SU-DHL-6 (cell line): Measurements from ENCODE around the gene LETM1.
A peak's percentile ranks its signal among the peaks of the same experiment; 100 is the strongest.

ENCODE experiments used
- H2AFZ ChIP-seq: fragments of 200-600 bp; sonication (generic); 2 replicates; pipeline ENCODE4 v1.6.1; 2014; ENCODE audit warnings: low read depth, mild to moderate bottlenecking, moderate library complexity, mixed read lengths, antibody characterized with exemption, low read length; ENCODE audit not compliant: severe bottlenecking
- H3F3A ChIP-seq: fragments of 200-600 bp; shearing (Covaris generic); 2 replicates; pipeline ENCODE4 v1.6.0; 2016; ENCODE audit warnings: antibody characterized with exemption, mild to moderate bottlenecking; ENCODE audit not compliant: insufficient read depth
- H3K27ac ChIP-seq: fragments of 200-600 bp; sonication (generic); 2 replicates; pipeline ENCODE4 v1.5.1; 2016; ENCODE audit warnings: low read depth, mild to moderate bottlenecking, low read length, moderate library complexity, mixed read lengths
- H3K27me3 ChIP-seq: fragments of 200-600 bp; sonication (generic), shearing (Covaris generic); 2 replicates; pipeline ENCODE4 v1.6.0; 2014; ENCODE audit warnings: mild to moderate bottlenecking, low read length
- H3K36me3 ChIP-seq: fragments of 200-600 bp; sonication (generic); 2 replicates; pipeline ENCODE4 v1.6.1; 2014; ENCODE audit warnings: mild to moderate bottlenecking, low read length, mixed read lengths
- H3K4me2 ChIP-seq: fragments of 300-600, 200-600 bp; shearing (Covaris generic), sonication (generic); 2 replicates; pipeline ENCODE4 v1.6.0; 2014; ENCODE audit warnings: low read length, low read depth, mild to moderate bottlenecking; ENCODE audit not compliant: poor library complexity, severe bottlenecking
- H3K4me3 ChIP-seq: fragments of 200-600 bp; sonication (generic); 2 replicates; pipeline ENCODE4 v1.5.1; 2014; ENCODE audit warnings: antibody characterized with exemption, low read length, mild to moderate bottlenecking, mixed read lengths; ENCODE audit not compliant: insufficient read depth, poor library complexity, severe bottlenecking
- H3K79me2 ChIP-seq: fragments of 200-600 bp; sonication (generic); 2 replicates; pipeline ENCODE4 v1.6.1; 2014; ENCODE audit warnings: mild to moderate bottlenecking, low read length, moderate library complexity; ENCODE audit not compliant: insufficient read depth
- H3K9ac ChIP-seq: fragments of 200-600 bp; sonication (generic); 2 replicates; pipeline ENCODE4 v1.7.0; 2014; ENCODE audit warnings: mild to moderate bottlenecking, low read length
- H3K9me2 ChIP-seq: fragments of 200-600 bp; sonication (generic); replicated peaks from 2 replicates; pipeline ENCODE4 v1.6.1; 2014; ENCODE audit warnings: low read length; ENCODE audit not compliant: insufficient read depth
- H3K9me3 ChIP-seq: fragments of 200-600 bp; sonication (generic); 2 replicates; pipeline ENCODE4 v1.6.1; 2014; ENCODE audit warnings: low read length, mixed read lengths; ENCODE audit not compliant: insufficient read depth
- H4K20me1 ChIP-seq: fragments of 200-600 bp; sonication (generic); 2 replicates; pipeline ENCODE4 v1.6.1; 2014; ENCODE audit warnings: low read depth, mild to moderate bottlenecking, antibody characterized with exemption, low read length, moderate library complexity, mixed read lengths
- CTCF ChIP-seq: fragments of 200-600 bp; sonication (generic); IDR thresholded peaks from one replicate; pipeline ENCODE4 v1.5.1; 2017; ENCODE audit warnings: antibody characterized with exemption, mild to moderate bottlenecking, low read length, moderate library complexity; ENCODE audit not compliant: insufficient read depth, poor library complexity, severe bottlenecking
- EZH2phosphoT487 ChIP-seq: fragments of 200-600 bp; sonication (generic), shearing (Covaris generic); conservative IDR thresholded peaks from 2 replicates; pipeline ENCODE4 v1.6.1; 2018; ENCODE audit warnings: mild to moderate bottlenecking, antibody characterized with exemption, low read length, moderate library complexity, mixed read lengths

Gene LETM1

GRCh38 chr4:1870328-1870577 lies 14.3 kb upstream of the LETM1 start:
- TF ChIP-seq EZH2phosphoT487 = no peak
- no peak for TF ChIP-seq CTCF
- Histone ChIP-seq H3F3A (peaks cover 9% of the 10 kb centered on the region; the same call in 1 of the 2 replicates), H3K4me3 (peak overlapping the region; percentile 78), H3K4me2 (peak overlapping the region; percentile 92), H3K27ac (peak overlapping the region; percentile 96), H2AFZ (peak overlapping the region; percentile 52), H3K79me2 (peaks cover 38% of the 10 kb centered on the region), H3K9ac (peak overlapping the region; percentile 99), H3K27me3 (no peaks in the 10 kb centered on the region), H3K36me3 (no peaks in the 10 kb centered on the region), H3K9me2 (no peaks in the 10 kb centered on the region), H4K20me1 (0 out of 2 replicates have a peak, but pooled peaks cover 3% of the 10 kb centered on the region), H3K9me3 (no peaks in the 10 kb centered on the region)

GRCh38 chr4:1869530-1870327 lies 13.8 kb upstream of the LETM1 start:
- TF ChIP-seq CTCF = no peak
- no peak for TF ChIP-seq EZH2phosphoT487
- peak overlapping the region; percentile 96 for H3K27ac ChIP-seq
- H3K36me3 ChIP-seq = no peaks in the 10 kb centered on the region
- peaks cover 32% of the 10 kb centered on the region for H3K79me2 ChIP-seq
- peak overlapping the region; percentile 78 for H3K4me3 ChIP-seq
- peak overlapping the region; percentile 99 for H3K9ac ChIP-seq
- peak overlapping the region; percentile 92 for H3K4me2 ChIP-seq
- H2AFZ ChIP-seq = peak overlapping the region; percentile 52
- H3K27me3 ChIP-seq = no peaks in the 10 kb centered on the region
- peaks cover 9% of the 10 kb centered on the region; the same call in 1 of the 2 replicates for H3F3A ChIP-seq
- no peaks in the 10 kb centered on the region for H3K9me2 ChIP-seq
- H3K9me3 ChIP-seq = no peaks in the 10 kb centered on the region
- 0 out of 2 replicates have a peak, but pooled peaks cover 3% of the 10 kb centered on the region for H4K20me1 ChIP-seq

- Histone ChIP-seq H3F3A (peaks cover 9% of the 10 kb centered on the region; the same call in 1 of the 2 replicates), H3K27me3 (no peaks in the 10 kb centered on the region), H3K4me3 (no peak overlapping the region), H3K4me2 (no peak overlapping the region), H3K79me2 (peaks cover 24% of the 10 kb centered on the region), H2AFZ (no peak overlapping the region), H4K20me1 (no peaks in the 10 kb centered on the region), H3K9me3 (no peaks in the 10 kb centered on the region), H3K36me3 (no peaks in the 10 kb centered on the region), H3K9ac (no peak overlapping the region), H3K27ac (no peak overlapping the region), H3K9me2 (no peaks in the 10 kb centered on the region)
- TF ChIP-seq EZH2phosphoT487 = no peak
- no peak for TF ChIP-seq CTCF
Measured at GRCh38 chr4:1868912-1869311, 13.0 kb upstream of the LETM1 start.
